HepG2 (cell line): Measurements from ENCODE around the gene SRCAP. TPM values are rescaled to one million over a fixed set of nuclear protein-coding genes. Genes with fewer than 3 reads are reported as not detected.

Experiments used
- ATAC-seq: fragments of 200-7000 bp; cut with Tn5 transposase; 3 replicates; pipeline ENCODE4 v1.9.1; 2020; ENCODE audit warnings: mild to moderate bottlenecking, moderate library complexity
- BruUV-seq: library from RNA; stranded (reverse); fragments of 400-500 nt; replicated peaks from 2 replicates; lab custom pipeline; 2021; lab: Mats Ljungman, UMichigan
- CTCF ChIA-PET: fragments of 300-600 bp; formaldehyde crosslinking; extraction: SDS; loops from one replicate; lab custom pipeline; 2021; ENCODE audit warnings: low total read pairs, inconsistent platforms, low intra/inter-chr PET ratio; lab: Yijun Ruan, JAX
- POLR2A ChIA-PET: fragments of 350-600 bp; sonication (Branson Sonifier 250); formaldehyde crosslinking; loops from one replicate; lab custom pipeline; 2020; ENCODE audit warnings: antibody characterized with exemption, inconsistent platforms; lab: Yijun Ruan, JAX
- DNase-seq: peaks from one replicate; pipeline ENCODE4 v3.0.0-alpha.2; 2015; ENCODE audit warnings: low spot score
- FAIRE-seq: peaks from 3 replicates; lab custom pipeline; 2011; peaks lifted over from hg19 to GRCh38; lab: Jason Lieb, UNC
- H2AFZ ChIP-seq: one replicate; pipeline ENCODE4 v1.6.1; 2011; ENCODE audit warnings: low read length, inconsistent platforms
- H3K27ac ChIP-seq: fragments of 300-600 bp; 3 replicates; pipeline ENCODE4 v1.8.0; 2011; ENCODE audit warnings: mixed run types, mild to moderate bottlenecking, mixed read lengths, low read length, inconsistent platforms; ENCODE audit not compliant: insufficient read depth; ENCODE audit errors: extremely low read length
- H3K27me3 ChIP-seq, 2 experiments: fragments of 200-600 bp in 1 of 2; 2 replicates in 1 of 2; 3 replicates in 1 of 2; pipeline versions ENCODE4 v1.6.0 to v1.8.0; 2011; ENCODE audit warnings: low read length in 2 of 2, mild to moderate bottlenecking in 2 of 2, moderate library complexity in 2 of 2, inconsistent platforms in 1 of 2; ENCODE audit not compliant: insufficient read depth in 2 of 2, control insufficient read depth in 1 of 2
- H3K36me3 ChIP-seq, 2 experiments: fragments of 200-600 bp in 1 of 2; replicated peaks in 1 of 2; 2 replicates in 1 of 2; 3 replicates in 1 of 2; pipeline versions ENCODE4 v1.5.1 to v1.8.0; 2011; ENCODE audit warnings: low read length in 2 of 2, inconsistent platforms in 1 of 2; ENCODE audit not compliant: insufficient read depth in 2 of 2, control insufficient read depth in 1 of 2
- H3K4me1 ChIP-seq: 2 replicates; pipeline ENCODE4 v1.5.1; 2012; ENCODE audit warnings: low read length, inconsistent platforms; ENCODE audit not compliant: insufficient read depth
- H3K4me2 ChIP-seq: 2 replicates; pipeline ENCODE4 v1.6.0; 2011; ENCODE audit warnings: low read depth, low read length, inconsistent platforms
- H3K4me3 ChIP-seq, 3 experiments: fragments of 200-600 bp in 1 of 3; sonication (generic), shearing (Covaris generic) in 1 of 3; replicated peaks in 1 of 3; 2 replicates each; pipeline ENCODE4 v1.5.1; 2011 to 2016; ENCODE audit warnings: low read length in 3 of 3, inconsistent platforms in 2 of 3, low read depth in 2 of 3, mild to moderate bottlenecking in 2 of 3, control low read depth in 1 of 3, mixed read lengths in 1 of 3; ENCODE audit not compliant: insufficient read depth in 1 of 3
- H3K79me2 ChIP-seq: one replicate; pipeline ENCODE4 v1.6.1; 2011; ENCODE audit warnings: low read length, inconsistent platforms; ENCODE audit not compliant: insufficient read depth
- H3K9ac ChIP-seq: 2 replicates; pipeline ENCODE4 v1.6.0; 2011; ENCODE audit warnings: mild to moderate bottlenecking, low read depth, low read length, inconsistent platforms; ENCODE audit not compliant: insufficient read depth
- H3K9me3 ChIP-seq: 2 replicates; pipeline ENCODE4 v1.5.1; 2012; ENCODE audit warnings: mild to moderate bottlenecking, low read length
- H4K20me1 ChIP-seq: 2 replicates; pipeline ENCODE4 v1.6.0; 2011; ENCODE audit warnings: inconsistent platforms, mild to moderate bottlenecking, low read length, moderate library complexity; ENCODE audit not compliant: insufficient read depth
- ARHGAP35 ChIP-seq: sonication (generic); formaldehyde crosslinking; IDR thresholded peaks from 2 replicates; pipeline ENCODE4 v1.9.0; 2022; ENCODE audit warnings: mild to moderate bottlenecking, inconsistent platforms, moderate library complexity, missing genetic modification reagents, borderline replicate concordance
- CAMTA2 ChIP-seq: sonication (generic); formaldehyde crosslinking; IDR thresholded peaks from 2 replicates; pipeline ENCODE4 v1.4.0; 2020; ENCODE audit warnings: mild to moderate bottlenecking, missing genetic modification reagents, borderline replicate concordance
- CBX2 ChIP-seq, 2 experiments: fragments of 200-600 bp in 1 of 2; sonication (generic); formaldehyde crosslinking in 1 of 2; IDR thresholded peaks; 2 replicates each; pipeline versions ENCODE4 v1.7.0 to v1.8.1; 2018 to 2022; ENCODE audit warnings: low read depth in 2 of 2, low read length in 1 of 2, mild to moderate bottlenecking in 1 of 2, missing genetic modification reagents in 1 of 2
- CREB1 ChIP-seq, 2 experiments: fragments of 450-650 bp in 1 of 2; IDR thresholded peaks; 2 replicates each; pipeline ENCODE4 v1.6.1; 2016 to 2017; ENCODE audit warnings: control low read depth in 1 of 2, mild to moderate bottlenecking in 1 of 2, missing compliant biosample characterization in 1 of 2, missing genetic modification characterization in 1 of 2
- FOXO1 ChIP-seq: sonication (generic); formaldehyde crosslinking; IDR thresholded peaks from 2 replicates; pipeline ENCODE4 v1.4.0; 2020; ENCODE audit warnings: missing genetic modification reagents
- HNRNPUL1 ChIP-seq: fragments of 200-400 bp; formaldehyde crosslinking; IDR thresholded peaks from 2 replicates; pipeline ENCODE4 v1.6.1; 2017; ENCODE audit warnings: low read depth, mild to moderate bottlenecking, low read length, moderate library complexity
- IKZF1 ChIP-seq: fragments of 450-650 bp; IDR thresholded peaks from 2 replicates; pipeline ENCODE4 v1.7.1; 2016
- ISL2 ChIP-seq: sonication (generic); formaldehyde crosslinking; IDR thresholded peaks from 2 replicates; pipeline ENCODE4 v1.5.0; 2020; ENCODE audit warnings: missing genetic modification reagents
- JARID2 ChIP-seq: sonication (generic); formaldehyde crosslinking; IDR thresholded peaks from 2 replicates; pipeline ENCODE4 v1.8.1; 2023; ENCODE audit warnings: missing genetic modification reagents, inconsistent platforms; ENCODE audit not compliant: insufficient replicate concordance
- MBD4 ChIP-seq: IDR thresholded peaks from 2 replicates; pipeline ENCODE4 v1.6.1; 2012; ENCODE audit warnings: low read length, inconsistent platforms, borderline replicate concordance
- PLRG1 ChIP-seq: fragments of 450-650 bp; conservative IDR thresholded peaks from 2 replicates; pipeline ENCODE4 v1.6.1; 2016
- SKI ChIP-seq: fragments of 450-650 bp; IDR thresholded peaks from one replicate; pipeline ENCODE4 v1.6.1; 2018; ENCODE audit warnings: mild to moderate bottlenecking; ENCODE audit not compliant: partially characterized antibody
- SNAI1 ChIP-seq: sonication (generic); formaldehyde crosslinking; IDR thresholded peaks from 2 replicates; pipeline ENCODE4 v1.5.0; 2020; ENCODE audit warnings: mild to moderate bottlenecking, missing genetic modification reagents, borderline replicate concordance
- SOX6 ChIP-seq, 2 experiments: fragments of 450-650 bp in 1 of 2; sonication (generic) in 1 of 2; formaldehyde crosslinking in 1 of 2; IDR thresholded peaks; 2 replicates each; pipeline versions ENCODE4 v1.4.0 to v1.6.1; 2017 to 2020; ENCODE audit warnings: antibody characterized with exemption in 1 of 2, mild to moderate bottlenecking in 1 of 2, missing genetic modification reagents in 1 of 2
- SRSF9 ChIP-seq: fragments of 200-400 bp; formaldehyde crosslinking; IDR thresholded peaks from 2 replicates; pipeline ENCODE4 v1.6.1; 2018; ENCODE audit warnings: borderline replicate concordance, mild to moderate bottlenecking, low read depth, low read length; ENCODE audit not compliant: insufficient read depth, poor library complexity, severe bottlenecking
- TBP ChIP-seq: sonication (generic); formaldehyde crosslinking; IDR thresholded peaks from 2 replicates; pipeline ENCODE4 v1.5.0; 2020; ENCODE audit warnings: missing genetic modification reagents
- ZNF235 ChIP-seq: sonication (generic); formaldehyde crosslinking; IDR thresholded peaks from 2 replicates; pipeline ENCODE4 v1.8.1; 2023; ENCODE audit warnings: mild to moderate bottlenecking, missing genetic modification reagents, borderline replicate concordance
- ZNF343 ChIP-seq: sonication (generic); formaldehyde crosslinking; IDR thresholded peaks from 2 replicates; pipeline ENCODE4 v1.4.0; 2020; ENCODE audit warnings: mild to moderate bottlenecking, missing genetic modification reagents
- ZNF367 ChIP-seq: sonication (generic); formaldehyde crosslinking; IDR thresholded peaks from 2 replicates; pipeline ENCODE4 v1.4.0; 2020; ENCODE audit warnings: missing genetic modification reagents, borderline replicate concordance
- ZNF44 ChIP-seq: sonication (generic); formaldehyde crosslinking; IDR thresholded peaks from 2 replicates; pipeline ENCODE4 v1.5.1; 2020; ENCODE audit warnings: mild to moderate bottlenecking, missing genetic modification reagents
- ZNF619 ChIP-seq: sonication (generic); formaldehyde crosslinking; IDR thresholded peaks from 2 replicates; pipeline ENCODE4 v1.4.0; 2020; ENCODE audit warnings: mild to moderate bottlenecking, missing genetic modification reagents
- ZNF790 ChIP-seq: sonication (generic); formaldehyde crosslinking; IDR thresholded peaks from 2 replicates; pipeline ENCODE4 v1.8.0; 2022; ENCODE audit warnings: missing genetic modification reagents, mild to moderate bottlenecking, borderline replicate concordance
- WGBS: methylation state at CpG from one replicate; pipeline ENCODE4 v1.1.6; 2017; ENCODE audit warnings: low lambda C conversion rate; 5-methylcytosine and 5-hydroxymethylcytosine counted together
- in situ Hi-C: cut with HindIII; loops from 2 replicates; pipeline ENCODE4 v1.10.0; 2017; ENCODE audit warnings: low pct_unique_long_range_greater_than_20kb; ENCODE audit not compliant: extremely low pct_ligation_motif_present
- intact Hi-C: fragments of 100-400 bp; cut with micrococcal nuclease; formaldehyde crosslinking; loops from one replicate; pipeline ENCODE4 v1.10.0; 2022; ENCODE audit not compliant: unreplicated experiment
- polyA plus RNA-seq, 8 experiments: library from polyadenylated mRNA; depleted of rRNA in 3 of 8; stranded (reverse) in 7 of 8; unstranded in 1 of 8; fragments of >200 nt; fragmentation: Illumina TruSeq in 4 of 8; extraction: Trizol in 4 of 8; gene quantifications; 2 replicates each; pipeline versions ENCODE4 v1.2.1 to v1.2.3, GENCODE V29; 2011 to 2016; ENCODE audit warnings: low read depth in 4 of 8, missing spikeins in 1 of 8, mixed read lengths in 1 of 8; ENCODE audit not compliant: insufficient read depth in 1 of 8
- total RNA-seq, 5 experiments: library from RNA; depleted of rRNA; stranded (reverse); fragments of >200 nt; fragmentation: Illumina TruSeq; extraction: Trizol; gene quantifications; 2 replicates each; pipeline ENCODE4 v1.2.3, GENCODE V29; 2016; ENCODE audit warnings: low read depth in 1 of 5

Gene SRCAP
- total and polyA plus RNA-seq, 2 of the 13 experiments (the other 11 are each of a cell fraction or from before 2014, with no cell fraction given), result 4.9 to 9.0 TPM

DNA sequence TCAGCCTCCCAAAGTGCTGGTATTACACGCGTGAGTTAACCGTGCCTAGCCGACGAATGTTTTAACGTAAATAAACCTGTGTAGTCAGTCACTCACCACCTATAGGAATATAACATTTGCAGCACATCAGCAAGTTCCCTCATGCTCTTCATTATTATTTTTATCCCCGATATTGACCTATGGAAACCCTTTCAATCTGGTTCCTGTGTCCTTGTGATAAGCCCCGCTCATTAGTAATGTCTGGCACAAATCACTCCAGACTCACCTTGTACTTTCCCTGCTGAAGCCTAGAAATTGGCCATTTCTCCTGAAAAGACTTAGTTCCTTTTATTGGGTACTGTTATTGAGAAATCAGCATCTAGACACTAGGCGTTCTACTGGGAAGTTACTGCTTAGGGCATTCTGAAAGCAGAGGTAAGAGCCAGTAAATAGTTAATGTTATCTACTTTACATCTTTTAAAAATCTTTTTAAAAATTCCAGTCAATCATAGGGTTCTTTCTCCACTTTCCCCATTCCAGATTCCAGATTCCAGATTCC is 47.7 kb downstream of the SRCAP start:
- intact Hi-C loops, result loop anchor here (5.0 to 10.0 kb wide), 3 partner anchors 49 to 679 kb away; partner anchors contain the start of genes ALDOA and SRCAP
- H3K27ac ChIP-seq, result peak overlapping the region; percentile 77
- in situ Hi-C loops, result no loop called here

DNA sequence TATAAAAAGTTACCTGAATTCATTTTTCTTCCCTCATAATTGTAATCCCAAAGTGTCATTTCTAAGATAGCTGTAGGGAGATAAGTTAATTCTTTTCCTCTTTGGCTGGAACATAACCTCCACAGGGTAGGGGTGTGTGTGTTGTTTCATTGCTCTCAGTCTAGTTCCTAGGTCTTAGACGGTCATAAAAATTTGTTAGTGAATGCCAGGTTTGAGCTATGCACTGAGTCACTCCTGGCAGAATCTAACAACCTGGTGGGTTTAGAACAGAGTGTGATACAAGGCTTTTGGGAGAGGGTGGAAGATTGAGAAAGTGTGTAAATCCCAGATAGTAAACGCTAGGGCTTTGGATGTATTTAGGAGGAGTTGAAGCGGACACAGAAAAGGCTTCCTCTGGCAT is 48.4 kb downstream of the SRCAP start:
- peak overlapping the region; percentile 79 for H3K9ac ChIP-seq
- peak overlapping the region; percentile 81 for H3K4me2 ChIP-seq
- intact Hi-C loops (loop anchor here (5.0 to 10.0 kb wide), 3 partner anchors 50 to 680 kb away; partner anchors contain the start of genes ALDOA and SRCAP), in situ Hi-C loops (no loop called here)
- H4K20me1 ChIP-seq, result no peaks in the 10 kb centered on the region
- H3K4me3 ChIP-seq, result peak overlapping the region in 1 of 3 experiments; percentile 89; a peak in 2 of 6 replicates
- 73% methylated on average over 3 of the region's 3 CpGs for WGBS
- H2AFZ ChIP-seq, result no peak overlapping the region
- ChIA-PET POLR2A (interaction anchor here (0.6 to 2.6 kb wide), 42 partner anchors 10 to 1068 kb away, joined by 3 to 35 read pairs (median 5); partner anchors contain the start of genes CFAP119, CTF1, FBRS and FBXL19), CTCF (no interaction called here)
- FAIRE-seq (peak; percentile 21), ATAC-seq (no peak), DNase-seq (no peak)
- BruUV-seq, result no TSS peak
- peaks cover 8 to 15% of the 10 kb centered on the region in 2 experiments for H3K36me3 ChIP-seq
- no peaks in the 10 kb centered on the region for H3K27me3 ChIP-seq
- no peaks in the 10 kb centered on the region for H3K9me3 ChIP-seq
- H3K79me2 ChIP-seq, result peaks cover 16% of the 10 kb centered on the region
- H3K27ac ChIP-seq, result peak overlapping the region; percentile 77
- peaks cover 51% of the 10 kb centered on the region for H3K4me1 ChIP-seq
- TF ChIP-seq ZNF619 (no peak), ZNF235 (0 out of 2 replicates have a peak, but pooled peaks have one; percentile 2), ZNF790 (CRISPR knock-in tag) (0 out of 2 replicates have a peak, but pooled peaks have one; percentile 41), SNAI1 (CRISPR knock-in tag) (peak; percentile 40; the same call in 1 of the 2 replicates), ARHGAP35 (CRISPR knock-in tag) (no peak), CAMTA2 (CRISPR knock-in tag) (0 out of 2 replicates have a peak, but pooled peaks have one; percentile 9), HNRNPUL1 (no peak), PLRG1 (no peak), TBP (no peak), SOX6 (IDR thresholded peaks at IDR 0.05) (no peak), SOX6 (CRISPR knock-in tag; IDR thresholded peaks at IDR 0.05) (no peak)

More for the DNA sequence above, 47.7 kb downstream of the SRCAP start:
- 98% methylated on average over 9 of the region's 9 CpGs for WGBS
- Histone ChIP-seq H3K36me3 (peaks cover 6 to 15% of the 10 kb centered on the region in 2 experiments), H3K4me1 (peaks cover 51% of the 10 kb centered on the region), H3K27me3 (no peaks in the 10 kb centered on the region), H4K20me1 (no peaks in the 10 kb centered on the region), H3K79me2 (peaks cover 16% of the 10 kb centered on the region), H2AFZ (no peak overlapping the region), H3K4me3 (no peak overlapping the region), H3K4me2 (no peak overlapping the region), H3K9ac (no peak overlapping the region), H3K9me3 (no peaks in the 10 kb centered on the region)
- ChIA-PET POLR2A (interaction anchor here (1.8 to 2.6 kb wide), 8 partner anchors 14 to 376 kb away, joined by 5 to 24 read pairs (median 12); partner anchors contain the start of gene TBC1D10B), CTCF (no interaction called here)
- TF ChIP-seq JARID2 (CRISPR knock-in tag) (no peak), MBD4 (no peak), SKI (no peak), ZNF44 (CRISPR knock-in tag) (no peak), CREB1 (IDR thresholded peaks at IDR 0.05) (no peak), CREB1 (CRISPR knock-in tag; IDR thresholded peaks at IDR 0.05) (no peak), ISL2 (CRISPR knock-in tag) (no peak), ZNF367 (CRISPR knock-in tag) (no peak), IKZF1 (no peak), SRSF9 (no peak), CBX2 (IDR thresholded peaks at IDR 0.05; ENCODE audit: low read depth, low read length) (no peak), CBX2 (CRISPR knock-in tag; IDR thresholded peaks at IDR 0.05; ENCODE audit: low read depth) (no peak), FOXO1 (CRISPR knock-in tag) (no peak), ZNF343 (no peak)
- ATAC-seq (no peak), FAIRE-seq (no peak), DNase-seq (no peak)
- BruUV-seq, result no TSS peak
